HG02623 (cell line): ENCODE results near the gene UBE2E2.
"Not testable (repeated sequence)": the region's sequence is repeated elsewhere in the genome, so short reads cannot be mapped to it uniquely, and the experiment has no call there.

ENCODE experiments used
- ATAC-seq: cut with Tn5 transposase; IDR thresholded peaks from one replicate; pipeline ENCODE4 v1.9.1; 2021; ENCODE audit warnings: moderate library complexity; ENCODE audit not compliant: unreplicated experiment

Gene UBE2E2

GRCh38 chr3:23602971-23603370, 399.8 kb downstream of the UBE2E2 start:
- no peak for ATAC-seq

DNA sequence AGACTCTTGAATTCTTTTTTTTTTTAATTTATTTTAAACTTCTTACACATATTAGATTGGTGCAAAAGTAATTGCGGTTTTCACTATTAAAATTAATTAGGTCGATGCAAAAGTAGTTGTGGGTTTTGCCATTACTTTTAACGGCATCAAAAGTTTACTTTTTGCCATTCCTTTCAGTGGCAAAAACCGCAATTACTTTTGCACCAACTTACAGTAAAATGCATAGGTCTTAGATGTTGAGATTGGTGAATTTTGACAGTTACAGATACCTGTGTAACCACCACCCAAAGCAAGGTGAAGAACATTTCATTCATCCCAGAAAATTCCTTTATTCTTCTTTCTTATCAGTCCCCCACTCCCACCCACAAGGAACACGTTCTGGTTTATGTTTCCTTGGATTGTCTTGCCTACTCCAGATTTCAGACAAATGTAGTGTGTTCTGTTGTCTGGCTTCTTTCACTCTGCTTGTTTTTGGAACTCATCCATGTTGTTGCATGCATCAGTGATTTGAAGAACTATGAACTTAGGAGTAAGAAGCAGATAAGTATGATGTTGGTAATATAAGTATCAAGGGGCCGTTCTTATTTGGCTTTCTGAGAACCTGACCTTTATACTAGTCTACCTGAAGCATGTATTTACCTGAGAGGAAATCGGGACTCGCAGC, 404.2 kb downstream of the UBE2E2 start:
- no peak for ATAC-seq

GRCh38 chr3:23608650-23609049, 405.5 kb downstream of the UBE2E2 start:
- ATAC-seq = no peak

DNA sequence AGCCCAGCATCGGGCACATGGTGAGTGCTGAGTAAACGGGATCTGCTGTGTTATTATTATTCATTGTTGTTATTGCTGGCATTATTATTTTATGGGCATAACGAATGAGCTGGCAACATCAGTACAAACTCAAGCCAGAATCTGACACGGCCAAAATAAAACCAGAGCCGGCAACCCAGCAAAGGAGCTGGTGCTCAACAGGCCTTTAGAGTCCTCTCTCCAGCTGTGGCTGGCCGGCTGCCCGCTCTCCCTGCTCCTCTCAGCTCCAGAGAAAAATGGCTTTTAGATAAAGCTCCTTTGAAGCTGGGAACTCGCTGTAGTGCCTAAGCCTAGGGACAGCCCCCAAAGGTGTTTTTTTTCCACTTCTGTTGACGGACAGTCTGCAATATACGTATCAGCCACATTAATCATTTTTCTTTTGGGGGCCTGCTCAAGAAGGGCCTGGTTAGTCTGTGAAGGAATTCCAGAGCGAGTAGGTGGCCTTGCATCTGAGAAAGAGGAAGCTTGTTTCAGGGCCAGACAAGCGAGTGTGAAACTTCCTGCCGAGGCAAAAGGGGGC, 408.7 kb downstream of the UBE2E2 start:
- ATAC-seq = no peak

- no peak for ATAC-seq
Measured at GRCh38 chr3:23612296-23612891, 409.3 kb downstream of the UBE2E2 start.

GRCh38 chr3:23615068-23615467, 411.9 kb downstream of the UBE2E2 start:
- no peak for ATAC-seq

DNA sequence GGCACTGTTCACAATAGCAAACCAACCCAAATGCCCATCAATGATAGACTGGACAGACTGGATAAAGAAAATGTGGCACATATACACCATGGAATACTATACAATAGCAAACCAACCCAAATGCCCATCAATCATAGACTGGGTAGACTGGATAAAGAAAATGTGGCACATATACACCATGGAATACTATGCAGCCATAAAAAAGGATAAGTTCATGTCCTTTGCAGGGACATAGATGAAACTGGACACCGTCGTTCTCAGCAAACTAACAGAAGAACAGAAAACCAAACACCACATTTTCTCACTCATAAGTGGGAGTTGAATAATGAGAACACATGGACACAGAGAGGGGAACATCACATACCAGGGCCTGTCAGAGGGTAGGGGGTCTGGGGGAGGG, 415.3 kb downstream of the UBE2E2 start:
- ATAC-seq = not testable (repeated sequence)

DNA sequence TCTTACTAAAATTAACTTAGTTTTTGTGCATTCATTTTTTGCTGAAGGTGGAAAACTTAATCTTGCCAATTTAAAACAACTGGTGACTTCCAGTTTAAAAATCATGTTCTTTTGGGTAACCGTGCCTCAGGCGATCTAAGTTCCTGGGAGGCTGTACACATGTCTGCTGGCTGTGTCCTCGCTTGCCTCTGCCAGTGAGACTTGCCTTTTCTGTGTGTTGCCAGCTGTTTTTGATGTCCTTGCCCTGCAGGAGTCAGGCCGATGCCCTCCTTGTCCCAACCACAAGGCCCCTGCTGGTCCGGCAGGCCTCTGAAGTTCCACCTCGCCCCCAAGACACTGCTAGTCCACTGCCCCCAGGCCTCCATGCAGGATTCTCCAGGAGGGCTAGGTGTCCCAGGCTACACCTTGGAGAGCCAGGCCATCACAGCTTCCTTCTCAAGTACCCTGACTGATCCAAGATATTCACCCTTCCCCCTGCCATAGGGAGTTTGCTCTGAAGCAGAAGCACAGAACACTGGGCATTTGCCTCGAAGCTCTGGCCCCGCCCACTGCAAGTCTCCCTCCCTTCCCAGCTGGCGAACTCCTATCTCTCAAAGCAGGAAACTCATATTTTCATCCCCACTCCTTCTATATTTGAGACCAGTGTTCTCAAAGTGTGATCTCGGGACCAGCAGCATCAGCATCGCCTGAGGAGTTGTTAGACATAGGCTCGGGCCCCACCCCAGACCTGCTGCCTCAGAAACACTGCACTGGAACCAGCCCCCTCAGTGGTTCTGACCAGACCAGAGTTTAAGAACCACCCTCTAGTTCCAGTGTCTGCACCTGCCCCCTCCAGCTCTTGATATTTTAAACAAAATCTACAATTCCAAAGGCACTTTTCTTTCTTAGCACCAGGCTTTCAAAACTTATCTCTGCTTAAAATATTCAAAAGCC, 416.8 kb downstream of the UBE2E2 start:
- no peak for ATAC-seq

DNA sequence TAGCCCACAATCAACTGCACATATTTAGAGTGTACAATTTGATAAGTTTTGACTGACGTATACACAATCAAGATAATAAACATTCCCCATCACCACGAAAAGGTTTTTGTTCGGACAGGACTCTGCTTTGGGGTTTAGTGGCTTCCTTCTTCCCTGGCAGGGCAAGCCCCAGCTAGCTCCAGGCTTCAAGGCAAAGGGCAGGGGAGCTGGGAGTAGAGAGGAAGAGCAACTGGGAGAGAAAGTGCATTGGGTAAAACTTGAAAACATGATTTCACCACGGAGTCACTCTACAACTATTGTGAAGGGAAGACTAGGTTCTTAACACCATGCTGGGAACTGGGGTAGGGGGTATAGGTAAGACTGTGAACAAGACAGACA, 417.5 kb downstream of the UBE2E2 start:
- no peak for ATAC-seq

GRCh38 chr3:23623844-23624243, 420.7 kb downstream of the UBE2E2 start:
- no peak for ATAC-seq

- ATAC-seq = no peak
Measured at GRCh38 chr3:23624305-23624704, 421.2 kb downstream of the UBE2E2 start.

GRCh38 chr3:23626442-23626841, 423.3 kb downstream of the UBE2E2 start:
- no peak for ATAC-seq

DNA sequence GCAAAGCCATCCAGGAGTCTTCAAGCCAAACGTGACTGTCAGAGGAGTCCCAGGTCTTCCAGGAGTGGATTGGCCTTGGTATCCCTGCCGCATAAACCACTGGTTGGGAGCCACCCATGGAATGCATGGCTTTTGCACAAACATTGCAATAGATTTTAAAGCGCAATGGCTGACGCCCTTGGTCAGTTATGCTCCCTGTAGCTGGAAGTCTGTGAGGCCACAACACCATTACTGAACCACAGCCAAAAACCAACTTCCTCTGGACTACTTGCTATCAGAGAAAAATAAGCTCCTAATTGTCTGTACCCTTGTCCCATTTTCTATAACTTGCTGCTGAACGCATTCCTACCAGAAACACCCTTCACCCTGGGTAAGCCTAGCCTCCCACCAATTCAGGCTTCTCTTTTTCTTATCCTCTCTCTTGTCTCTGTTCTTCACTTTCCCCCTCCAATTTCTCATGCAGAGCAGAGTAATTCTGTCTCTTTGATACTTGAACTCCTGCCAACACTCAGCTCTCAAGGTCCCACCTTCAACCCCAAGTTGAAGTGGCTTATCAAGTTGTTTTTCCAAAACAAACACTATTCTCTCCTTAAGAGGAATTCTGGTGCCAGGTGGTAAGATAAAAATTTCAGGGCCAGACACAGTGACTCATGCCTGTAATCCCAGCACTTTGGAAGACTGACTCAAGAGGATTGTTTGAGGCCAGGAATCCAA, 426.2 kb downstream of the UBE2E2 start:
- no peak for ATAC-seq

DNA sequence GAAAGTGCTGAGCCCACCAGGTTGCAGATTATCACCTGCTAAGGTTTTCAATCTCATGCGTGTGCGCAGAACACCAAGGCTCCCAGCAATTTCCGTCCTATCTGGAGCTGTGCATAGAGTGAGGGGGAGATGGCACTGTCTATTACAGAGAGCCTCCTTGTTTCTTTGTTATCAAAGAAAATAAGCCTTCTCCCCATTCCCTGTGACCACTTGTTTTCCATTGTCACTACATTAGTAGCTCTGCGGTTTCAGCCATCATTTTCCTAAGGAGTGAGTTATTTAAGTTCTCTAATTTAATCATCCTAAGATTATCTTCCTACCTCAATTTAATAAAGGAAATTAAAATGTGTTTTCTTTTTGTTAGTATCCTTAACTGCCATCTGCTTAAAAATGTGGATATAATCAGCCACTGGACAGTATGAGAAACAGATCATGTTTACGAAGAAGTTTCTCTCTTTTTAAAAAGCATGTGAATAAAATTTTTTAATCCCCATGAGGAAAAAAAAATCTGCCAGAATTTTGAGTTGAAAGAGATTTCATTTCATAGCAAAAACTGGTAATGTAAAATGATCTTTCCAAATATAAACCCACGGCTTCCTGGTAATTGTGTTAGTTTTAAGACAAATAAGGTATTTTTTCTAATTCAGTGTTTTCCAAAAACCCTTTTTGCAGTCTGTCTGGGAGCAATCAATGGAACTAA, 430.3 kb downstream of the UBE2E2 start:
- ATAC-seq = no peak

DNA sequence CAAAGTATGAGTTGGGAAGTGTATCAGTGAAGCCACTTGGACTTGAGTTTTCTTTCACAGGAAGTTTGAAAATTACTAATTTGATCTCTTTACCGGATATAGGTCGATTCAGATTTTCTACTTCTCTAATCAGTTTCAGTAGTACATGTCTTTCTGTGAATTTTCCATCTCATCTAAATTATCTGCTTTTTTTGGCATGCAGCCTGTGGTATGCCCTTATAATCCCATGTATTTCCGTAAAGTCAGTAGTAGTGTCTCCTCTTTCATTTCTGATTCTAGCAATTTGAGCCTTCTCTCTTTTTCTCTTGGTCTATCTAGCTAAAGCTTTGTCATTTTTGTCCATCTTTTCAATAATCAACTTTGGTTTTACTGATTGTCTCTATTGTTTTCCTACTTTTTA, 434.2 kb downstream of the UBE2E2 start:
- no peak for ATAC-seq

GRCh38 chr3:23640471-23641146, 437.5 kb downstream of the UBE2E2 start:
- ATAC-seq = no peak
